H9 (cell line): ENCODE data around the gene DDX11. TPM values are rescaled to one million over a fixed set of nuclear protein-coding genes. Genes with fewer than 3 reads are reported as not detected.
"Not testable (repeated sequence)": the region's sequence is repeated elsewhere in the genome, so short reads cannot be mapped to it uniquely, and the experiment has no call there.

Source experiments
- DNase-seq: peaks from one replicate; pipeline ENCODE4 v3.0.0-alpha.2; 2017
- H2AFZ ChIP-seq: one replicate; pipeline ENCODE4 v1.6.1; 2013; ENCODE audit warnings: mild to moderate bottlenecking, low read length, control low read depth, moderate library complexity
- H2AK5ac ChIP-seq: 2 replicates; pipeline ENCODE4 v1.6.1; 2013; ENCODE audit warnings: low read length, control low read depth, mixed read lengths; ENCODE audit not compliant: insufficient read length
- H2BK120ac ChIP-seq: one replicate; pipeline ENCODE4 v1.6.1; 2013; ENCODE audit warnings: low read depth, mild to moderate bottlenecking, low read length, control low read depth, inconsistent platforms; ENCODE audit not compliant: poor library complexity, severe bottlenecking
- H2BK12ac ChIP-seq: 2 replicates; pipeline ENCODE4 v1.6.1; 2013; ENCODE audit warnings: low read length, control low read depth, mixed read lengths, low read depth; ENCODE audit not compliant: insufficient read length
- H2BK15ac ChIP-seq: 2 replicates; pipeline ENCODE4 v1.6.1; 2013; ENCODE audit warnings: low read depth, low read length, control low read depth
- H2BK20ac ChIP-seq: one replicate; pipeline ENCODE4 v1.6.1; 2013; ENCODE audit warnings: low read depth, mild to moderate bottlenecking, low read length, control low read depth, inconsistent platforms; ENCODE audit not compliant: poor library complexity, severe bottlenecking
- H2BK5ac ChIP-seq: 2 replicates; pipeline ENCODE4 v1.6.1; 2013; ENCODE audit warnings: low read length, control low read depth, mixed read lengths; ENCODE audit not compliant: insufficient read length
- H3K14ac ChIP-seq: 2 replicates; pipeline ENCODE4 v1.6.1; 2013; ENCODE audit warnings: low read length, control low read depth; ENCODE audit not compliant: insufficient read depth
- H3K18ac ChIP-seq: 2 replicates; pipeline ENCODE4 v1.6.1; 2013; ENCODE audit warnings: low read depth, mild to moderate bottlenecking, mixed read lengths, low read length, control low read depth; ENCODE audit not compliant: insufficient read length
- H3K23ac ChIP-seq: 2 replicates; pipeline ENCODE4 v1.6.1; 2013; ENCODE audit warnings: low read length, control low read depth, mixed read lengths, low read depth; ENCODE audit not compliant: insufficient read length
- H3K23me2 ChIP-seq: 2 replicates; pipeline ENCODE4 v1.6.1; 2013; ENCODE audit warnings: low read depth, mild to moderate bottlenecking, mixed read lengths, low read length, control low read depth; ENCODE audit not compliant: insufficient read length, poor library complexity, severe bottlenecking
- H3K27ac ChIP-seq: 2 replicates; pipeline ENCODE4 v1.5.1; 2013; ENCODE audit warnings: low read length, control low read depth, mixed read lengths, low read depth; ENCODE audit not compliant: insufficient read length
- H3K27me3 ChIP-seq: 2 replicates; pipeline ENCODE4 v1.6.1; 2013; ENCODE audit warnings: low read length, control low read depth, inconsistent platforms; ENCODE audit not compliant: insufficient read depth
- H3K4ac ChIP-seq: 2 replicates; pipeline ENCODE4 v1.6.1; 2013; ENCODE audit warnings: low read depth, mild to moderate bottlenecking, control low read depth, inconsistent platforms, low read length, moderate library complexity
- H3K4me1 ChIP-seq: 2 replicates; pipeline ENCODE4 v1.6.1; 2013; ENCODE audit warnings: low read length, control low read depth, inconsistent platforms; ENCODE audit not compliant: insufficient read depth
- H3K4me2 ChIP-seq: 2 replicates; pipeline ENCODE4 v1.6.1; 2013; ENCODE audit warnings: low read length, control low read depth, mixed read lengths; ENCODE audit not compliant: insufficient read length, insufficient read depth
- H3K56ac ChIP-seq: 2 replicates; pipeline ENCODE4 v1.6.1; 2013; ENCODE audit warnings: low read depth, mild to moderate bottlenecking, mixed read lengths, low read length, control low read depth; ENCODE audit not compliant: insufficient read length
- H3K79me1 ChIP-seq: 2 replicates; pipeline ENCODE4 v1.6.1; 2013; ENCODE audit warnings: low read depth, mild to moderate bottlenecking, moderate library complexity, low read length, control low read depth, inconsistent platforms; ENCODE audit not compliant: insufficient read depth, poor library complexity, severe bottlenecking
- H3K79me2 ChIP-seq: 2 replicates; pipeline ENCODE4 v1.6.1; 2013; ENCODE audit warnings: low read length, control low read depth, inconsistent platforms; ENCODE audit not compliant: insufficient read depth
- H3K9ac ChIP-seq: 2 replicates; pipeline ENCODE4 v1.6.1; 2013; ENCODE audit warnings: low read length, control low read depth, mixed read lengths; ENCODE audit not compliant: insufficient read length; ENCODE audit errors: extremely low read depth
- H3K9me3 ChIP-seq: one replicate; pipeline ENCODE4 v1.6.1; 2013; ENCODE audit warnings: low read depth, low read length, inconsistent platforms; ENCODE audit not compliant: control insufficient read depth
- H3T11ph ChIP-seq: one replicate; pipeline ENCODE4 v1.6.1; 2013; ENCODE audit warnings: mild to moderate bottlenecking, low read length, control low read depth, inconsistent platforms
- H4K20me1 ChIP-seq: one replicate; pipeline ENCODE4 v1.6.1; 2013; ENCODE audit not compliant: control insufficient read depth, insufficient read length, insufficient read depth
- H4K5ac ChIP-seq: 2 replicates; pipeline ENCODE4 v1.6.1; 2013; ENCODE audit warnings: low read depth, mild to moderate bottlenecking, mixed read lengths, low read length, control low read depth; ENCODE audit not compliant: insufficient read length
- H4K8ac ChIP-seq: replicated peaks from 2 replicates; pipeline ENCODE4 v1.6.1; 2013; ENCODE audit warnings: low read length, control low read depth, mixed read lengths, low read depth; ENCODE audit not compliant: insufficient read length
- H4K91ac ChIP-seq: 2 replicates; pipeline ENCODE4 v1.6.1; 2013; ENCODE audit warnings: low read depth, mild to moderate bottlenecking, moderate library complexity, mixed read lengths, low read length, control low read depth; ENCODE audit not compliant: insufficient read length
- H3K27ac Mint-ChIP-seq, 3 experiments: 2 replicates in 2 of 3; 3 replicates in 1 of 3; pipeline ENCODE4 v1.8.0; 2020 to 2021; ENCODE audit warnings: mixed read lengths in 3 of 3, mild to moderate bottlenecking in 1 of 3, moderate library complexity in 1 of 3
- H3K27me3 Mint-ChIP-seq: 2 replicates; pipeline ENCODE4 v1.8.0; 2021; ENCODE audit warnings: low read depth, mild to moderate bottlenecking, moderate library complexity, mixed read lengths
- H3K36me3 Mint-ChIP-seq, 3 experiments: 2 replicates in 2 of 3; 3 replicates in 1 of 3; pipeline ENCODE4 v1.8.0; 2020 to 2021; ENCODE audit warnings: low read depth in 3 of 3, mixed read lengths in 3 of 3; ENCODE audit not compliant: insufficient read depth in 1 of 3
- H3K4me1 Mint-ChIP-seq, 2 experiments: 2 replicates each; pipeline ENCODE4 v1.8.0; 2020; ENCODE audit warnings: mixed read lengths in 2 of 2
- H3K4me3 Mint-ChIP-seq, 2 experiments: 2 replicates in 1 of 2; 3 replicates in 1 of 2; pipeline ENCODE4 v1.8.0; 2020 to 2021; ENCODE audit warnings: mild to moderate bottlenecking in 2 of 2, mixed read lengths in 2 of 2, moderate library complexity in 1 of 2
- H3K9me3 Mint-ChIP-seq, 2 experiments: 2 replicates in 1 of 2; 3 replicates in 1 of 2; pipeline ENCODE4 v1.8.0; 2020; ENCODE audit warnings: mild to moderate bottlenecking in 2 of 2, mixed read lengths in 2 of 2, moderate library complexity in 1 of 2
- WGBS: extraction: QIAGEN DNeasy Blood & Tissue Kit; methylation state at CpG from one replicate; pipeline ENCODE4 v1.1.7; 2013; ENCODE audit warnings: missing lambda C conversion rate, low lambda C conversion rate, mixed read lengths; ENCODE audit not compliant: insufficient read length; ENCODE audit errors: extremely low coverage; 5-methylcytosine and 5-hydroxymethylcytosine counted together
- total RNA-seq: library from RNA; stranded (reverse); gene quantifications from 2 replicates; pipeline ENCODE4 v1.2.1, GENCODE V29; 2021

DDX11 gene
- total RNA-seq, 1 experiment from 2014 or later, result 183 TPM

- H4K8ac ChIP-seq, H3T11ph ChIP-seq, H3K27ac ChIP-seq, H2BK120ac ChIP-seq, H2BK15ac ChIP-seq, H3K14ac ChIP-seq, H2AK5ac ChIP-seq, H3K56ac ChIP-seq, H3K27me3 Mint-ChIP-seq, H2BK20ac ChIP-seq, H3K9me3 Mint-ChIP-seq, H3K9me3 ChIP-seq, H4K20me1 ChIP-seq, H3K23me2 ChIP-seq, H2BK5ac ChIP-seq, H4K5ac ChIP-seq, H3K4me3 Mint-ChIP-seq, H3K4ac ChIP-seq, H3K4me2 ChIP-seq, H2BK12ac ChIP-seq, H3K23ac ChIP-seq, H3K36me3 Mint-ChIP-seq, H3K27me3 ChIP-seq, DNase-seq, H3K9ac ChIP-seq, H4K91ac ChIP-seq, H3K79me1 ChIP-seq, H3K79me2 ChIP-seq, H3K27ac Mint-ChIP-seq, H3K4me1 ChIP-seq, H2AFZ ChIP-seq, H3K18ac ChIP-seq: not testable (repeated sequence)
- peaks cover 13 to 14% of the 10 kb centered on the region in 2 experiments for H3K4me1 Mint-ChIP-seq
- WGBS, result no CpG with 5 or more reads among the region's 1 CpG
Observed at GRCh38 chr12:31052121-31052520, 21.5 kb upstream of the DDX11 start.

GRCh38 chr12:31052666-31053439, 20.8 kb upstream of the DDX11 start:
- not testable (repeated sequence) for H4K5ac ChIP-seq, H3K27me3 Mint-ChIP-seq, DNase-seq, H3K9me3 ChIP-seq, H3T11ph ChIP-seq, H3K9me3 Mint-ChIP-seq, H2AFZ ChIP-seq, H3K23ac ChIP-seq, H3K18ac ChIP-seq, H3K14ac ChIP-seq, H3K56ac ChIP-seq, H3K79me2 ChIP-seq, H3K9ac ChIP-seq, H3K36me3 Mint-ChIP-seq, H3K79me1 ChIP-seq, H3K4me1 ChIP-seq, H3K4ac ChIP-seq, H3K27me3 ChIP-seq, H2BK20ac ChIP-seq, H2BK120ac ChIP-seq, H3K4me3 Mint-ChIP-seq, H3K23me2 ChIP-seq, H4K20me1 ChIP-seq, H2AK5ac ChIP-seq, H2BK5ac ChIP-seq, H2BK12ac ChIP-seq, H2BK15ac ChIP-seq, H3K4me2 ChIP-seq, H4K91ac ChIP-seq, H3K27ac ChIP-seq, H4K8ac ChIP-seq
- Mint-ChIP-seq H3K4me1 (peaks cover 13 to 14% of the 10 kb centered on the region in 2 experiments), H3K27ac (0 out of 7 replicates have a peak overlapping the region, but pooled peaks of 1 of the 3 experiments have one; percentile 29)
- no CpG with 5 or more reads among the region's 7 CpGs for WGBS
